Fibroblast of skin of right quadriceps (primary cell): ENCODE data around the gene CABP1.

Experiments
- DNase-seq: peaks from one replicate; pipeline ENCODE4 v3.0.0-alpha.2; 2013

The CABP1 gene

GRCh38 chr12:120698665-120699064, 58.2 kb downstream of the CABP1 start:
- no peak for DNase-seq

- no peak for DNase-seq
Observed at GRCh38 chr12:120699553-120699952, 59.1 kb downstream of the CABP1 start.

- no peak for DNase-seq
Observed at GRCh38 chr12:120700886-120701285, 60.5 kb downstream of the CABP1 start.

- DNase-seq: no peak
Observed at GRCh38 chr12:120702637-120703036, 62.2 kb downstream of the CABP1 start.

- no peak for DNase-seq
Observed at GRCh38 chr12:120703311-120703942, 63.0 kb downstream of the CABP1 start.

GRCh38 chr12:120705618-120706017, 65.2 kb downstream of the CABP1 start:
- no peak for DNase-seq

GRCh38 chr12:120706029-120706428, 65.6 kb downstream of the CABP1 start:
- no peak for DNase-seq

GRCh38 chr12:120708651-120709050, 68.2 kb downstream of the CABP1 start:
- no peak for DNase-seq

- peak; percentile 48 for DNase-seq
Observed at GRCh38 chr12:120710031-120710804, 69.8 kb downstream of the CABP1 start, which contains the start of gene UNC119B. UNC119B (plus strand) TSS chr12:120710458; CDS start chr12:120710475, 17 bp downstream.

GRCh38 chr12:120710805-120711296, 70.4 kb downstream of the CABP1 start:
- no peak for DNase-seq

GRCh38 chr12:120711411-120711810, 71.0 kb downstream of the CABP1 start:
- DNase-seq: no peak

GRCh38 chr12:120712610-120713009, 72.2 kb downstream of the CABP1 start:
- DNase-seq: no peak

GRCh38 chr12:120713861-120714482, 73.5 kb downstream of the CABP1 start:
- DNase-seq: peak; percentile 78
